WTC11 (cell line): Measurements from ENCODE around the gene COL20A1. TPM values are rescaled to one million over a fixed set of nuclear protein-coding genes. Genes with fewer than 3 reads are reported as not detected.
A peak's percentile ranks its signal among the peaks of the same experiment; 100 is the strongest.
"Not testable (repeated sequence)": the region's sequence is repeated elsewhere in the genome, so short reads cannot be mapped to it uniquely, and the experiment has no call there.

Source experiments
- ATAC-seq: fragments of 200-7000 bp; cut with Tn5 transposase; 2 replicates; pipeline ENCODE4 v1.10.0; 2021; ENCODE audit warnings: mild to moderate bottlenecking, moderate library complexity
- CTCF ChIA-PET: fragments of 300-600 bp; sonication (Branson Sonifier 250); formaldehyde crosslinking; loops from one replicate; lab custom pipeline; 2021; ENCODE audit warnings: antibody characterized with exemption; lab: Charles Lee
- POLR2A ChIA-PET: fragments of 350-600 bp; sonication (Branson Sonifier 250); formaldehyde crosslinking; loops from one replicate; lab custom pipeline; 2021; ENCODE audit warnings: antibody characterized with exemption; lab: Charles Lee
- DNase-seq: peaks from one replicate; pipeline ENCODE4 v3.0.0; 2021; ENCODE audit warnings: low spot score
- H3K27ac Mint-ChIP-seq: 2 replicates; pipeline ENCODE4 v1.8.0; 2021; ENCODE audit warnings: mixed read lengths
- H3K27me3 Mint-ChIP-seq: 2 replicates; pipeline ENCODE4 v1.8.0; 2021; ENCODE audit warnings: low read depth, mild to moderate bottlenecking, moderate library complexity, mixed read lengths
- H3K36me3 Mint-ChIP-seq: 2 replicates; pipeline ENCODE4 v1.8.0; 2021; ENCODE audit warnings: mixed read lengths
- H3K4me1 Mint-ChIP-seq: 2 replicates; pipeline ENCODE4 v1.8.0; 2022; ENCODE audit warnings: mixed read lengths
- H3K4me3 Mint-ChIP-seq: 2 replicates; pipeline ENCODE4 v1.8.0; 2021; ENCODE audit warnings: mild to moderate bottlenecking, moderate library complexity, mixed read lengths
- H3K9me3 Mint-ChIP-seq: 2 replicates; pipeline ENCODE4 v1.8.0; 2021; ENCODE audit warnings: mixed read lengths
- ESRRA ChIP-seq: sonication (generic); formaldehyde crosslinking; IDR thresholded peaks from 2 replicates; pipeline ENCODE4 v1.8.1; 2022; ENCODE audit warnings: mild to moderate bottlenecking, missing genetic modification reagents, borderline replicate concordance
- FOXJ3 ChIP-seq: sonication (generic); formaldehyde crosslinking; IDR thresholded peaks from 2 replicates; pipeline ENCODE4 v1.9.0; 2021; ENCODE audit warnings: missing genetic modification reagents, mild to moderate bottlenecking, borderline replicate concordance
- GABPB1 ChIP-seq: sonication (generic); formaldehyde crosslinking; IDR thresholded peaks from 2 replicates; pipeline ENCODE4 v1.8.1; 2023; ENCODE audit warnings: mild to moderate bottlenecking, missing genetic modification reagents
- JAZF1 ChIP-seq: fragments of 250-450 bp; sonication (Bioruptor Pico); IDR thresholded peaks from 2 replicates; pipeline ENCODE4 v1.9.0; 2021; ENCODE audit warnings: moderate library complexity, mild to moderate bottlenecking, inconsistent platforms
- JUN ChIP-seq: sonication (generic); formaldehyde crosslinking; IDR thresholded peaks from 2 replicates; pipeline ENCODE4 v1.8.0; 2023; ENCODE audit warnings: mild to moderate bottlenecking, missing genetic modification reagents
- KAT7 ChIP-seq: sonication (generic); formaldehyde crosslinking; IDR thresholded peaks from 2 replicates; pipeline ENCODE4 v1.8.1; 2023; ENCODE audit warnings: missing genetic modification reagents, mild to moderate bottlenecking, borderline replicate concordance
- MXD4 ChIP-seq: fragments of 250-450 bp; sonication (Bioruptor Pico); IDR thresholded peaks from 2 replicates; pipeline ENCODE4 v1.8.0; 2021; ENCODE audit warnings: mild to moderate bottlenecking, moderate library complexity, borderline replicate concordance
- OVOL2 ChIP-seq: fragments of 250-450 bp; sonication (Bioruptor Pico); IDR thresholded peaks from 2 replicates; pipeline ENCODE4 v1.9.0; 2021; ENCODE audit warnings: mild to moderate bottlenecking, borderline replicate concordance
- SMAD3 ChIP-seq: sonication (generic); formaldehyde crosslinking; IDR thresholded peaks from 2 replicates; pipeline ENCODE4 v1.8.0; 2022; ENCODE audit warnings: missing genetic modification reagents, mild to moderate bottlenecking, borderline replicate concordance
- SP1 ChIP-seq: sonication (generic); formaldehyde crosslinking; conservative IDR thresholded peaks from 2 replicates; pipeline ENCODE4 v1.8.1; 2022; ENCODE audit warnings: missing genetic modification reagents
- ZNF232 ChIP-seq: sonication (generic); formaldehyde crosslinking; IDR thresholded peaks from 2 replicates; pipeline ENCODE4 v1.8.0; 2022; ENCODE audit warnings: mild to moderate bottlenecking, missing genetic modification reagents
- ZNF396 ChIP-seq: fragments of 250-450 bp; sonication (Bioruptor Pico); IDR thresholded peaks from 2 replicates; pipeline ENCODE4 v1.8.0; 2021; ENCODE audit warnings: mild to moderate bottlenecking, moderate library complexity, borderline replicate concordance
- total RNA-seq: library from RNA; stranded (reverse); gene quantifications from 3 replicates; pipeline ENCODE4 v1.2.3, GENCODE V29; 2021
- TF ChIP-seq, protein P1 (sequence below): sonication (generic); formaldehyde crosslinking; IDR thresholded peaks from 2 replicates; pipeline ENCODE4 v1.8.1; 2022; ENCODE audit warnings: low read depth, missing genetic modification reagents, borderline replicate concordance
- TF ChIP-seq, protein P2 (sequence below): sonication (generic); formaldehyde crosslinking; IDR thresholded peaks from 2 replicates; pipeline ENCODE4 v1.8.0; 2022; ENCODE audit warnings: mild to moderate bottlenecking, missing genetic modification reagents
- TF ChIP-seq, protein P3 (sequence below): sonication (generic); formaldehyde crosslinking; IDR thresholded peaks from 2 replicates; pipeline ENCODE4 v1.8.0; 2023; ENCODE audit warnings: mild to moderate bottlenecking, missing genetic modification reagents
- TF ChIP-seq, protein P4 (sequence below): sonication (generic); formaldehyde crosslinking; IDR thresholded peaks from 2 replicates; pipeline ENCODE4 v1.8.0; 2023; ENCODE audit warnings: missing genetic modification reagents

COL20A1 gene
- total RNA-seq, 1 experiment from 2014 or later: 1.3 TPM

DNA sequence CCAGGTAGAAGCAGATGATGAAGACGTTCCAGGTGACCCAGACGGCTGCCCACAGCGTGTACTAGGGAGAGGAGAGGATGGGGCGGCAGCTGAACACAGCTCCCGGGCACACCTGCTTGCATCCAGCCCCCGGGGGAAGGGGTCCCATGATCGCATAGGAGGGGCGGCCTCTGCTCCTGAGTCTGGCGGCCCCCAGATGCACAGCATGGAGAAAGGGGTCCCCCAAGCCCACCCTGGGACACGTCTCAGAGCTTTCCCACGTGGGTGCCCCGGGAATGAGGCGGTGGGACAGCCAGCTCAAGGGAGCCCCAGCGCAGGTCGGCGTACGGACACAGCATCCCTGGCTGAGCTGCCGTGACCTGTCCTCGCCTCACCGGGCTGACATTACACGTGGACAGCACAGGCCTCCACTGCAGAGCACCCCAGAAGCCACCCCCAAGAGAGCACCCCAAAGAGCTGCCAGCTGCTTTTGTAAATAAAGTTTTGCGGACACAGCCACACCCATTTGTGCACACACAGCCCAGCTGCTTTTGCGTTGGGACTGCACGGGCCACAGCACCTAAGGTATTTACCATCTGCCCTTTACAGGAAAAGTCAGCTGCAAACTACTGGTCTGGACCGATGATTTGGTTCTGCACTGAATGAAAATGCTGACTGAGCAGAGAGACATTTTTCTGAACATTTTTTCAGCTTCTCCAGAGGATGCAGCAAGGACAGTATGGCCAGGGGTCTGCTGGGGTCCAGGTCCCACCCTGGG, 44.0 kb upstream of the COL20A1 start:
- DNase-seq (no peak), ATAC-seq (no peak)
- ChIA-PET POLR2A (no interaction called here), CTCF (interaction anchor here (1.4 to 5.6 kb wide), 4 partner anchors 14 to 32 kb away, joined by 3 to 93 read pairs (median 8); no protein-coding TSS in a partner anchor)
- H3K4me1 Mint-ChIP-seq: peaks cover 10% of the 10 kb centered on the region
- peak overlapping the region; percentile 66 for H3K27ac Mint-ChIP-seq
- no peaks in the 10 kb centered on the region for H3K9me3 Mint-ChIP-seq
- no peaks in the 10 kb centered on the region for H3K36me3 Mint-ChIP-seq
- no peak for TF ChIP-seq MXD4 (CRISPR knock-in tag)
- no peak for TF ChIP-seq GABPB1 (CRISPR knock-in tag)
- no peak for TF ChIP-seq OVOL2 (CRISPR knock-in tag)
- TF ChIP-seq, protein P1, sequence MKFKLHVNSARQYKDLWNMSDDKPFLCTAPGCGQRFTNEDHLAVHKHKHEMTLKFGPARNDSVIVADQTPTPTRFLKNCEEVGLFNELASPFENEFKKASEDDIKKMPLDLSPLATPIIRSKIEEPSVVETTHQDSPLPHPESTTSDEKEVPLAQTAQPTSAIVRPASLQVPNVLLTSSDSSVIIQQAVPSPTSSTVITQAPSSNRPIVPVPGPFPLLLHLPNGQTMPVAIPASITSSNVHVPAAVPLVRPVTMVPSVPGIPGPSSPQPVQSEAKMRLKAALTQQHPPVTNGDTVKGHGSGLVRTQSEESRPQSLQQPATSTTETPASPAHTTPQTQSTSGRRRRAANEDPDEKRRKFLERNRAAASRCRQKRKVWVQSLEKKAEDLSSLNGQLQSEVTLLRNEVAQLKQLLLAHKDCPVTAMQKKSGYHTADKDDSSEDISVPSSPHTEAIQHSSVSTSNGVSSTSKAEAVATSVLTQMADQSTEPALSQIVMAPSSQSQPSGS (CRISPR knock-in tag): no peak
- TF ChIP-seq SMAD3 (CRISPR knock-in tag): no peak
- H3K27me3 Mint-ChIP-seq: peaks cover 25% of the 10 kb centered on the region
- H3K4me3 Mint-ChIP-seq: no peak overlapping the region

DNA sequence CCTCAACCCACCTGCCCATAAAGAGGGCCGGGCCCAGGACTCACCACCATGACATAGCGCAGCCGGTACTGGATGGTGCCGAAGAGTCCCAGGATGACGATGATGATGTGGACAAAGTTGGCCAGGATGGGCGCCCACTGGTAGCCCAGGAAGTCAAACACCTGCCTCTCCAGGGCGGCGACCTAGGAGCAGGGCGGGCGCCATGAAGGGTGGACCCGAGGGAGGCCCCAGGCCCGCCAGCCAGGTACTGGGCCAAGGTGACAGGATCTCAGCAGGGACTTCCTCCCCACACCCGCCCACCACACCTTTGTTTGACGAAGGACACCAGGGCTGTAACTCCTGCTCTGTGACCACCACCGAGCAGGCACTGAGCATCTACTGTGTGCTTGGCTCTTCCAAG, 43.1 kb upstream of the COL20A1 start:
- Mint-ChIP-seq H3K27me3 (peaks cover 29% of the 10 kb centered on the region), H3K27ac (no peak overlapping the region), H3K36me3 (no peaks in the 10 kb centered on the region), H3K4me1 (peaks cover 12% of the 10 kb centered on the region), H3K4me3 (no peak overlapping the region), H3K9me3 (no peaks in the 10 kb centered on the region)
- no peak for ATAC-seq
- ChIA-PET POLR2A (no interaction called here), CTCF (interaction anchor here (1.6 to 5.6 kb wide), 2 partner anchors 15 to 25 kb away, joined by 7 to 93 read pairs; no protein-coding TSS in a partner anchor)
- TF ChIP-seq KAT7 (CRISPR knock-in tag) (no peak), JUN (no peak), GABPB1 (CRISPR knock-in tag) (no peak), SP1 (CRISPR knock-in tag) (no peak), FOXJ3 (no peak), ZNF396 (CRISPR knock-in tag) (no peak), JAZF1 (CRISPR knock-in tag) (no peak), ESRRA (no peak), ZNF232 (CRISPR knock-in tag) (no peak)
- TF ChIP-seq, protein P2, sequence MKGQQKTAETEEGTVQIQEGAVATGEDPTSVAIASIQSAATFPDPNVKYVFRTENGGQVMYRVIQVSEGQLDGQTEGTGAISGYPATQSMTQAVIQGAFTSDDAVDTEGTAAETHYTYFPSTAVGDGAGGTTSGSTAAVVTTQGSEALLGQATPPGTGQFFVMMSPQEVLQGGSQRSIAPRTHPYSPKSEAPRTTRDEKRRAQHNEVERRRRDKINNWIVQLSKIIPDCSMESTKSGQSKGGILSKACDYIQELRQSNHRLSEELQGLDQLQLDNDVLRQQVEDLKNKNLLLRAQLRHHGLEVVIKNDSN (CRISPR knock-in tag): no peak
- TF ChIP-seq, protein P3, sequence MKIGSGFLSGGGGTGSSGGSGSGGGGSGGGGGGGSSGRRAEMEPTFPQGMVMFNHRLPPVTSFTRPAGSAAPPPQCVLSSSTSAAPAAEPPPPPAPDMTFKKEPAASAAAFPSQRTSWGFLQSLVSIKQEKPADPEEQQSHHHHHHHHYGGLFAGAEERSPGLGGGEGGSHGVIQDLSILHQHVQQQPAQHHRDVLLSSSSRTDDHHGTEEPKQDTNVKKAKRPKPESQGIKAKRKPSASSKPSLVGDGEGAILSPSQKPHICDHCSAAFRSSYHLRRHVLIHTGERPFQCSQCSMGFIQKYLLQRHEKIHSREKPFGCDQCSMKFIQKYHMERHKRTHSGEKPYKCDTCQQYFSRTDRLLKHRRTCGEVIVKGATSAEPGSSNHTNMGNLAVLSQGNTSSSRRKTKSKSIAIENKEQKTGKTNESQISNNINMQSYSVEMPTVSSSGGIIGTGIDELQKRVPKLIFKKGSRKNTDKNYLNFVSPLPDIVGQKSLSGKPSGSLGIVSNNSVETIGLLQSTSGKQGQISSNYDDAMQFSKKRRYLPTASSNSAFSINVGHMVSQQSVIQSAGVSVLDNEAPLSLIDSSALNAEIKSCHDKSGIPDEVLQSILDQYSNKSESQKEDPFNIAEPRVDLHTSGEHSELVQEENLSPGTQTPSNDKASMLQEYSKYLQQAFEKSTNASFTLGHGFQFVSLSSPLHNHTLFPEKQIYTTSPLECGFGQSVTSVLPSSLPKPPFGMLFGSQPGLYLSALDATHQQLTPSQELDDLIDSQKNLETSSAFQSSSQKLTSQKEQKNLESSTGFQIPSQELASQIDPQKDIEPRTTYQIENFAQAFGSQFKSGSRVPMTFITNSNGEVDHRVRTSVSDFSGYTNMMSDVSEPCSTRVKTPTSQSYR (CRISPR knock-in tag): no peak
- TF ChIP-seq, protein P4, sequence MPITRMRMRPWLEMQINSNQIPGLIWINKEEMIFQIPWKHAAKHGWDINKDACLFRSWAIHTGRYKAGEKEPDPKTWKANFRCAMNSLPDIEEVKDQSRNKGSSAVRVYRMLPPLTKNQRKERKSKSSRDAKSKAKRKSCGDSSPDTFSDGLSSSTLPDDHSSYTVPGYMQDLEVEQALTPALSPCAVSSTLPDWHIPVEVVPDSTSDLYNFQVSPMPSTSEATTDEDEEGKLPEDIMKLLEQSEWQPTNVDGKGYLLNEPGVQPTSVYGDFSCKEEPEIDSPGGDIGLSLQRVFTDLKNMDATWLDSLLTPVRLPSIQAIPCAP: no peak
- no peak for DNase-seq

DNA sequence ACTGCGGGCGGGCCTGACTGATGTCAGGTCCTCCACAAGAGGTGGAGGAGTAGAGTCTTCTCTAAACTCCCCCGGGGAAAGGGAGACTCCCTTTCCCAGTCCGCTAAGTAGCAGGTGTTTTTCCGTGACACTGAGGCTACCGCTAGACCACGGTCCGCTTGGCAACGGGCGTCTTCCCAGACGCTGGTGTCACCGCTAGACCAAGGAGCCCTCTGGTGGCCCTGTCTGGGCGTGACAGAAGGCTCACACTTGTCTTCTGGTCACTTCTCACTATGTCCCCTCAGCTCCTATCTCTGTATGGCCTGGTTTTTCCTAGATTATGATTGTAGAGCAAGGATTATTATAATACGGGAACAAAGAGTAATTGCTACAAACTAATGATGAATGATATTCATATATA, 41.6 kb upstream of the COL20A1 start:
- DNase-seq: peak; percentile 66
- H3K27ac Mint-ChIP-seq, H3K9me3 Mint-ChIP-seq, POLR2A ChIA-PET, H3K4me3 Mint-ChIP-seq, ATAC-seq, H3K36me3 Mint-ChIP-seq: not testable (repeated sequence)
- Mint-ChIP-seq H3K27me3 (peaks cover 42% of the 10 kb centered on the region), H3K4me1 (peaks cover 24% of the 10 kb centered on the region)
- CTCF ChIA-PET: interaction anchor here (1.4 to 7.2 kb wide), 4 partner anchors 10 to 180 kb away, joined by 3 to 173 read pairs (median 30); partner anchors contain the start of gene BIRC7
